T-cell (primary cell): ENCODE measurements around the gene SLC12A1. TPM values are rescaled to one million over a fixed set of nuclear protein-coding genes. Genes with fewer than 3 reads are reported as not detected.

Experiments
- ATAC-seq, 4 experiments: fragments of 200-7000 bp in 3 of 4; fragments of 150-1000 bp in 1 of 4; cut with Tn5 transposase; replicated peaks in 1 of 4; 1 replicate in 3 of 4; 2 replicates in 1 of 4; pipeline ENCODE4 v1.10.0; 2021; ENCODE audit warnings: moderate library complexity in 3 of 4, mild to moderate bottlenecking in 2 of 4, moderate number of reproducible peaks in 1 of 4
- CTCF ChIA-PET, 2 donors: fragments of 300-600 bp; sonication (Branson Sonifier 250); formaldehyde crosslinking; loops; one replicate each; lab custom pipeline; 2022; ENCODE audit warnings: antibody characterized with exemption in 2 of 2; lab: Charles Lee
- POLR2A ChIA-PET, 2 donors: fragments of 300-600 bp; sonication (Branson Sonifier 250); formaldehyde crosslinking; loops; one replicate each; lab custom pipeline; 2022; ENCODE audit warnings: antibody characterized with exemption in 2 of 2; lab: Charles Lee
- DNase-seq, 35 experiments: peaks; one replicate each; pipeline versions ENCODE4 v3.0.0 to v3.0.0-alpha.2; 2013 to 2023
- H3K27ac ChIP-seq: one replicate; pipeline ENCODE4 v1.5.1; 2013; ENCODE audit warnings: low read length
- H3K27me3 ChIP-seq, 2 experiments: replicated peaks in 1 of 2; 1 replicate in 1 of 2; 2 replicates in 1 of 2; pipeline versions ENCODE4 v1.6.1 to v1.7.0; 2013; ENCODE audit warnings: low read length in 1 of 2, mixed read lengths in 1 of 2; ENCODE audit not compliant: control insufficient read depth in 2 of 2, insufficient read depth in 2 of 2; ENCODE audit errors: extremely low read depth in 1 of 2
- H3K36me3 ChIP-seq, 2 donors: 1 replicate in 1 of 2; 2 replicates in 1 of 2; pipeline versions ENCODE4 v1.6.1 to v1.7.0; 2013; ENCODE audit warnings: low read length in 1 of 2; ENCODE audit not compliant: control insufficient read depth in 2 of 2, insufficient read depth in 1 of 2; ENCODE audit errors: extremely low read depth in 1 of 2
- H3K4me1 ChIP-seq, 2 experiments: 1 replicate in 1 of 2; 2 replicates in 1 of 2; pipeline versions ENCODE4 v1.6.1 to v1.7.0; 2013; ENCODE audit warnings: low read length in 2 of 2, mixed read lengths in 1 of 2; ENCODE audit not compliant: insufficient read depth in 2 of 2, control insufficient read depth in 1 of 2; ENCODE audit errors: extremely low read depth in 1 of 2
- H3K4me3 ChIP-seq, 2 donors: 1 replicate in 1 of 2; 2 replicates in 1 of 2; pipeline versions ENCODE4 v1.5.1 to v1.7.0; 2013; ENCODE audit warnings: mild to moderate bottlenecking in 2 of 2, low read length in 1 of 2, moderate library complexity in 1 of 2; ENCODE audit not compliant: control insufficient read depth in 1 of 2; ENCODE audit errors: extremely low read depth in 1 of 2
- H3K9me3 ChIP-seq: 2 replicates; pipeline ENCODE4 v1.7.0; 2013
- H3K27ac Mint-ChIP-seq, 2 donors: one replicate each; pipeline ENCODE4 v1.8.0; 2020 to 2021; ENCODE audit warnings: mild to moderate bottlenecking in 2 of 2, mixed read lengths in 2 of 2
- H3K27me3 Mint-ChIP-seq, 2 donors: one replicate each; pipeline ENCODE4 v1.8.0; 2021 to 2022; ENCODE audit warnings: mixed read lengths in 2 of 2
- H3K36me3 Mint-ChIP-seq: one replicate; pipeline ENCODE4 v1.8.0; 2021; ENCODE audit warnings: mixed read lengths
- H3K4me1 Mint-ChIP-seq, 3 donors: one replicate each; pipeline ENCODE4 v1.8.0; 2020 to 2022; ENCODE audit warnings: mixed read lengths in 3 of 3, mild to moderate bottlenecking in 1 of 3
- H3K4me3 Mint-ChIP-seq, 3 donors: one replicate each; pipeline ENCODE4 v1.8.0; 2020 to 2022; ENCODE audit warnings: mild to moderate bottlenecking in 3 of 3, mixed read lengths in 3 of 3, moderate library complexity in 3 of 3
- H3K9me3 Mint-ChIP-seq, 3 donors: one replicate each; pipeline ENCODE4 v1.8.0; 2020 to 2022; ENCODE audit warnings: mixed read lengths in 3 of 3
- WGBS: methylation state at CpG from one replicate; pipeline ENCODE4 v1.1.5; 2013; ENCODE audit warnings: missing lambda C conversion rate; ENCODE audit not compliant: insufficient coverage; 5-methylcytosine and 5-hydroxymethylcytosine counted together
- total RNA-seq, 35 experiments: library from RNA in 6 of 35; stranded (reverse) in 6 of 35; fragments of 120-200 nt in 1 of 35; gene quantifications; one replicate each; pipeline versions ENCODE4 v1.2.1 to v1.2.4 and lab custom pipeline; 2013 to 2026

SLC12A1 gene
- total RNA-seq, 5 donors from 2014 or later (not counting 1 experiment from before 2014, with no cell fraction given) = not detected

DNA sequence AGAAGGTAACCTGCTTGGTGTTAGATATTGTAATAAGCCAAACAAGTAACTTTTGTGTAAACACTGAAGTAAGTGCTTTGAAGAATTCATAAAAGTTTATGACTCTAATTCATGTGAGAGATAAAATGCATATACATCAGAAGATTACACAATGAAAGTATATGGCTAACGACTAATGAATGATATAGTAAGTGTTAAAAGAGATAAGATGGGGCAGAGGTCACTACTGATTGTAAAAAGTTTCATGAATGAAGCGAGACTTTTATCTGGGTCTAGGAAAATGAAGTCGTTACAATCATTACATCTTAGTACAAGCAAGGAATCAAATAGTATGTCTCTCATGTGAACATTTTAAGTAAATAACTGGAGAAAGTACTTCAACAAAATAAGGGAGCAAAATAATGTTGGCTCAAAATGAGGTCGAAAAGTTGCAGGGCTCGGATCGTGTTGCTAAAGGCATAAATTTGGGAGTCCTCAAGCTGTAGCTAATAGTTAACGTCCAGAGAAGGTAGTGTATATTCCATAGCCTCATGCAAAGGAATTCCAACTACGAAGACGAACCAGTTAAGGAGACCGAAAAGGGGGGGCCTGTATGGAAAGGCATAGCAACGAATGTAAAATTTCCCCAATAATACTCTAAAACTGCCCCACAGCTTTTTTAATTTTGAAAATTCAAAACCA is 124.1 kb downstream of the SLC12A1 start:
- peaks cover 5% of the 10 kb centered on the region for H3K36me3 Mint-ChIP-seq
- ATAC-seq (no peak), DNase-seq (peak in 1 of 35 experiments; percentile 7)
- peak overlapping the region; percentile 89 for H3K27ac ChIP-seq
- ChIA-PET CTCF (interaction anchor here in 1 of 2 donors (1.1 kb wide), 1 partner anchor 23 kb away, joined by 3 read pairs; no protein-coding TSS in a partner anchor), POLR2A (interaction anchor here in 1 of 2 donors (0.6 kb wide), 1 partner anchor 11 kb away, joined by 5 read pairs; no protein-coding TSS in a partner anchor)
- no peaks in the 10 kb centered on the region for H3K27me3 Mint-ChIP-seq
- H3K27me3 ChIP-seq = no peaks in the 10 kb centered on the region
- peak overlapping the region; percentile 94 to 99 (median 98) for H3K4me3 Mint-ChIP-seq
- peaks cover 4 to 8% of the 10 kb centered on the region in 2 donors for H3K36me3 ChIP-seq
- no peaks in the 10 kb centered on the region for H3K9me3 Mint-ChIP-seq
- H3K9me3 ChIP-seq = no peaks in the 10 kb centered on the region
- no CpG with 5 or more reads among the region's 11 CpGs for WGBS
- H3K4me1 ChIP-seq = peaks cover 8 to 14% of the 10 kb centered on the region in 2 experiments
- peak overlapping the region; percentile 99 to 100 for H3K27ac Mint-ChIP-seq
- peak overlapping the region; percentile 81 to 96 for H3K4me3 ChIP-seq
- peaks cover 20 to 24% (median 21%) of the 10 kb centered on the region in 3 donors for H3K4me1 Mint-ChIP-seq

DNA sequence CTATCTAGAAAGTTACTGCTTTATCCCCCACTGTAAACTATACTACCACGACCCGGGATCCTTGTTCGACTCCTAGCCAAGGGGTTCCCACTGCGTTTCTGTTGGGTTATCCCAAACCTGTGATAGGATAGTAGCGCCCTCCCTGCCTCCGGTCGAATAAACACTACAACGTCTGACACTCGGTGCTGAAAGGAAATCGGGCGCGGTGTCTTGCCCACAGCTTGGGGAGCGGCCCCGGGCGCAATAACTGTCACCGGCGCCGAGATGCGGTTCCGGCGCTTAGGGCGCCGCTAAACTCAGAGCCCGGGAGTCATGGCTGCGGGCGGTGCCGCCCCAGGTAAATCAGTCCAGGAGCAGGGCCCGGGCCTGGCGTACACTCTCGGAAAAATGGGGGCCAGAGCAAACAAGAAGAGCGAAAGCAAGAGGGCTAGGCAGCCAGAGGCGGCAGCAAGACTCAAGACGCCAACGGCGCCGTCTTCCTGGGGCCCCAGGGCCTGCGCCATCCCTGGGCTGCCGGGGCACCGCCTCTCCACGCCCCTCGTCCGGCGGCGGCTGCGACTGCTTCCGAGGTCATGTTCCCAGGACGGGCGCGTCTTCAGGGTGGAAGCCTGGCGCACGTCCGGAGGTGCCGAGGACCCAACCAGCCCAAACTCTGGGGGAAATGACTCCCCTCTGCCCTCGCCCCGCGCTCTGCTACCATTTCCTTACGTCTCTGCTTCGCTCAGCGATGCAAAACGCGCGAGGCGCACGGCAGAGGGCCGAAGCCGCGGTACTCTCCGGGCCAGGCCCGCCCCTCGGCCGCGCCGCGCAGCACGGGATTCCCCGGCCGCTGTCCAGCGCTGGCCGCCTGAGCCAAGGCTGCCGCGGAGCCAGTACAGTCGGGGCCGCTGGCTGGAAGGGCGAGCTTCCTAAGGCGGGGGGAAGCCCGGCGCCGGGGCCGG is 125.0 kb downstream of the SLC12A1 start, which contains the start of gene DUT:
Gene DUT (plus strand): TSS at position 575 of the 941 bp plus-strand sequence. CDS start 87 bp downstream, at position 662.
- DNase-seq (peak; percentile 57 to 86 (median 70)), ATAC-seq (peak; percentile 87 to 88 (median 87))
- WGBS = under 1% methylated on average over 78 of the region's 89 CpGs
- H3K4me3 ChIP-seq = peak within 1 kb of the TSS; percentile 81 to 96
- peak within 1 kb of the TSS; percentile 99 to 100 for H3K27ac Mint-ChIP-seq
- CTCF ChIA-PET = interaction anchor here (0.6 to 1.0 kb wide), 4 partner anchors 21 to 840 kb away, joined by 3 to 8 read pairs (median 5); no protein-coding TSS in a partner anchor
- H3K9me3 Mint-ChIP-seq = no peaks in the 10 kb centered on the region
- no peaks in the 10 kb centered on the region for H3K27me3 Mint-ChIP-seq
- POLR2A ChIA-PET = interaction anchor here (0.6 kb wide), 2 partner anchors 10 to 154 kb away, joined by 5 to 8 read pairs; no protein-coding TSS in a partner anchor
- H3K4me1 Mint-ChIP-seq = peaks cover 20 to 24% (median 21%) of the 10 kb centered on the region in 3 donors
- H3K4me3 Mint-ChIP-seq = peak within 1 kb of the TSS; percentile 94 to 99 (median 98)
- no peaks in the 10 kb centered on the region for H3K27me3 ChIP-seq
- peaks cover 8 to 14% of the 10 kb centered on the region in 2 experiments for H3K4me1 ChIP-seq
- peak within 1 kb of the TSS; percentile 89 for H3K27ac ChIP-seq
- H3K9me3 ChIP-seq = no peaks in the 10 kb centered on the region
- H3K36me3 Mint-ChIP-seq = peaks cover 11% of the 10 kb centered on the region
- H3K36me3 ChIP-seq = peaks cover 4 to 14% of the 10 kb centered on the region in 2 donors

DNA sequence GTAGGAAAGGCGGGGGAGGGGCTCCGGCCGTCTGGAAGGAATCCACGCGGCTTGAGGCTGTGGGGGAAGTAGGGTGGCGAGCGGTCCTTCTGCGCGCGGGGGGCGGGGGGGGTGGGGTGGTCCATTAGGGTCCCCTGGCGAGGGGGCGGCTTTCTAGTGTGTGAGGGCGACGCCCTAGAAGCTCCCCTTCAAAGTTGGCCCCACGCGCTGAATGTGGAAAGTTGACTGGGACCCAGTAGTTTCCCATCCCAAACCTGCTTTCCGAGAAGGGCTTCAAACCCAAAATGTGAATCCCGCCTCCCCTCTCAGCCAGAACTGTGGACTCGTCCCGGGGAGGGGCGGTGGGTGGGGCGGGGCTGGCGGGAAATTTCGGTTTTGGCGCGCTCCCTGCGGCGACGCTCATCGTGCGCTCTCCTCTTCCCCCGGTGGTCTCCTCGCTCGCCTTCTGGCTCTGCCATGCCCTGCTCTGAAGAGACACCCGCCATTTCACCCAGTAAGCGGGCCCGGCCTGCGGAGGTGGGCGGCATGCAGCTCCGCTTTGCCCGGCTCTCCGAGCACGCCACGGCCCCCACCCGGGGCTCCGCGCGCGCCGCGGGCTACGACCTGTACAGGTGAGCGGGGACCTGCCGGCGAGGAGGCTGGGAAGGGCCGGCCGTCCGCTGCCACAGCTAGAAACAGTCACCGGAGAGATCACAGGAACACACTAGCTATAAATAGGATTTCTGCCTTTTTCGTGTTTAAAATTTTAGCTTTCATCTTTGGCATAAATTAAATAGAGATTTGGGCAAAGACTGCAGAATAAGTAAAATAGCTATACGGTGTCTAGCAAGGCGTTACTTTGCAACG is 125.9 kb downstream of the SLC12A1 start:
- H3K36me3 Mint-ChIP-seq = peaks cover 17% of the 10 kb centered on the region
- H3K27ac Mint-ChIP-seq = peak overlapping the region; percentile 90 to 91
- ChIA-PET POLR2A (interaction anchor here (0.6 kb wide), 3 partner anchors 155 to 834 kb away, joined by 3 to 8 read pairs (median 3); no protein-coding TSS in a partner anchor), CTCF (interaction anchor here (0.6 to 1.0 kb wide), 4 partner anchors 20 to 839 kb away, joined by 3 to 8 read pairs (median 5); no protein-coding TSS in a partner anchor)
- H3K27me3 Mint-ChIP-seq = no peaks in the 10 kb centered on the region
- Histone ChIP-seq H3K4me1 (peaks cover 8 to 14% of the 10 kb centered on the region in 2 experiments), H3K9me3 (no peaks in the 10 kb centered on the region), H3K27ac (peak overlapping the region; percentile 89), H3K36me3 (peaks cover 10 to 20% of the 10 kb centered on the region in 2 donors), H3K4me3 (peak overlapping the region; percentile 81 to 96), H3K27me3 (no peaks in the 10 kb centered on the region)
- peak; percentile 51 to 68 (median 64) for ATAC-seq
- 0% methylated on average over 43 of the region's 64 CpGs for WGBS
- peak overlapping the region; percentile 94 to 99 (median 98) for H3K4me3 Mint-ChIP-seq
- H3K4me1 Mint-ChIP-seq = peaks cover 20 to 24% (median 21%) of the 10 kb centered on the region in 3 donors
- H3K9me3 Mint-ChIP-seq = no peaks in the 10 kb centered on the region
- peak in 34 of 35 experiments; percentile 18 to 78 (median 50) for DNase-seq

- DNase-seq (peak in 2 of 35 experiments; percentile 0 to 13), ATAC-seq (no peak)
- H3K4me3 ChIP-seq = peak overlapping the region; percentile 62 to 81
- H3K9me3 ChIP-seq = no peaks in the 10 kb centered on the region
- H3K4me1 ChIP-seq = peaks cover 8 to 14% of the 10 kb centered on the region in 2 experiments
- ChIA-PET CTCF (interaction anchor here in 1 of 2 donors (0.8 kb wide), 1 partner anchor 20 kb away, joined by 4 read pairs; no protein-coding TSS in a partner anchor), POLR2A (interaction anchor here in 1 of 2 donors (0.6 kb wide), 1 partner anchor 835 kb away, joined by 3 read pairs; no protein-coding TSS in a partner anchor)
- Mint-ChIP-seq H3K9me3 (no peaks in the 10 kb centered on the region), H3K36me3 (peaks cover 17% of the 10 kb centered on the region), H3K27ac (peak overlapping the region; percentile 75 to 80), H3K4me1 (peaks cover 20 to 24% (median 21%) of the 10 kb centered on the region in 3 donors), H3K27me3 (no peaks in the 10 kb centered on the region), H3K4me3 (peak overlapping the region; percentile 94 to 99 (median 98))
- H3K27me3 ChIP-seq = no peaks in the 10 kb centered on the region
- peaks cover 10 to 20% of the 10 kb centered on the region in 2 donors for H3K36me3 ChIP-seq
- peak overlapping the region; percentile 1 for H3K27ac ChIP-seq
- 10% methylated on average over 2 of the region's 9 CpGs for WGBS
Measured at GRCh38 chr15:48332642-48333034, 126.5 kb downstream of the SLC12A1 start.

- no peak overlapping the region for H3K4me3 ChIP-seq
- no peaks in the 10 kb centered on the region for H3K27me3 ChIP-seq
- no peak for DNase-seq
- no peak overlapping the region for H3K27ac ChIP-seq
- no CpG with 5 or more reads among the region's 4 CpGs for WGBS
- no peaks in the 10 kb centered on the region for H3K27me3 Mint-ChIP-seq
- ChIA-PET CTCF (interaction anchor here in 1 of 2 donors (0.8 kb wide), 1 partner anchor 19 kb away, joined by 4 read pairs; no protein-coding TSS in a partner anchor), POLR2A (no interaction called here)
- H3K4me3 Mint-ChIP-seq = peak overlapping the region in 2 of 3 donors; percentile 6 to 29
- H3K4me1 Mint-ChIP-seq = peaks cover 20 to 24% (median 21%) of the 10 kb centered on the region in 3 donors
- H3K9me3 Mint-ChIP-seq = no peaks in the 10 kb centered on the region
- H3K4me1 ChIP-seq = peaks cover 8 to 14% of the 10 kb centered on the region in 2 experiments
- H3K36me3 ChIP-seq = peaks cover 10 to 24% of the 10 kb centered on the region in 2 donors
- H3K36me3 Mint-ChIP-seq = peaks cover 17% of the 10 kb centered on the region
- ATAC-seq = no peak
- no peak overlapping the region for H3K27ac Mint-ChIP-seq
- no peaks in the 10 kb centered on the region for H3K9me3 ChIP-seq
Measured at GRCh38 chr15:48333540-48333939, 127.4 kb downstream of the SLC12A1 start.
